RWPE1 (cell line): ENCODE results near the gene UBL4A.

Source experiments
- CTCF ChIA-PET: fragments of 350-600 bp; sonication (Branson Sonifier 250); formaldehyde crosslinking; extraction: SDS; loops from one replicate; lab custom pipeline; 2021; lab: Yijun Ruan, JAX
- POLR2A ChIA-PET: fragments of 400-600 bp; formaldehyde crosslinking; extraction: SDS; loops from one replicate; lab custom pipeline; 2020; ENCODE audit warnings: antibody characterized with exemption; ENCODE audit not compliant: low non-redundant PET; lab: Yijun Ruan, JAX
- DNase-seq: peaks from one replicate; pipeline ENCODE4 v3.0.0; 2012; ENCODE audit warnings: low spot score
- H3K27ac ChIP-seq: fragments of 450-650 bp; 2 replicates; pipeline ENCODE4 v1.5.1; 2017
- CTCF ChIP-seq: fragments of 450-650 bp; conservative IDR thresholded peaks from 2 replicates; pipeline ENCODE4 v1.5.1; 2017; ENCODE audit warnings: low read depth, mild to moderate bottlenecking

The UBL4A gene

DNA sequence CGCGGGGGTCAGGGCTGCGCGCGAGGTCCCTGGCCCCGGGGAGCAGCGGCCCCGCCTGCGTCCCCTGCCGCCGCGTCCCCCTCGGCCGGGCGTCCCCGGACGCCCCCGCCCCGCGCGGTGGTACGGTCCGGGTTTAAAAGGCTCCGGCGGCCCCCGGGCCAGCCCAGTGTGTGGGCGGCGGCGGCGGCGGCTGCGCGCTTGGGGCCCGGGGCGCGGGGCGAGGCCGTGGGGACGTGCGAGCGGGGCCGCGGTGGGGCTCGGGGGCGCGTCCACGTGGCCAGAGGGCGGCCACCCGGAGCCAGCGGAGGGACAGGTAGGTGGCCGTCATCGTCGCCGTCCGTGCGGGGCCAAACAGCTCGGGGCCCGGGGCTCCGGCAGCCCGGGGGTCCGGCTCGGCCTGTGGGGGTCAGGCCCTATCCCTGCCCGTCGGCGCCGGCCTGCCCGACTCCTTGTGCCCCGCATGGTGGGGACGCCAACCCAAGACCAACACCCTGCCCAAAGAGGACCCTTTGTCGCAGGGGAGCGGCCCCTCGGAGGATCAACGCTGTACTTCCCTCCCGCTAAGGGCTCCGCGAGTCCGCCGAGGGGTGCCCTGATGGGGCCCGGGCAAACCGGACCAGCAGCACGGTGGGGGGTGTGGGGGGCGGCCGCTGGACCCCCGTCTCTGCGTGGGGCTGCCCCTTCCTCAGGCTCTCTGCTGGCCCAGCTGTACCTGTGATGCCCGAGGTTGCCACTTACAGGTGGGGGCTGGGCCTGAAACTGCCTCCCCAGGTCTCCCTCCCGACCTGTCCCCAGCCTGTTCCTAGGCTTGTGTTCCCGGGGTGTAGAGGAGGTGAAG, 28.1 kb downstream of the UBL4A start, which contains the start of gene PLXNA3:
Gene PLXNA3, plus strand, starts transcription at position 166 of the 838 bp plus-strand sequence. CDS start 1,903 bp downstream, outside the sequence.
- ChIA-PET POLR2A (interaction anchor here (0.6 kb wide), 1 partner anchor 20 kb away, joined by 3 read pairs; no protein-coding TSS in a partner anchor), CTCF (no interaction called here)

GRCh38 chrX:154457491-154458115, 28.8 kb downstream of the UBL4A start:
- no peak for DNase-seq
- TF ChIP-seq CTCF, result no peak
- peak overlapping the region; percentile 73 for H3K27ac ChIP-seq
- POLR2A ChIA-PET, result interaction anchor here (0.6 kb wide), 1 partner anchor 21 kb away, joined by 3 read pairs; no protein-coding TSS in a partner anchor
- CTCF ChIA-PET, result no interaction called here

More for the DNA sequence above, 28.1 kb downstream of the UBL4A start, which contains the start of gene PLXNA3:
- no peak for TF ChIP-seq CTCF
- peak within 1 kb of the TSS; percentile 73 for H3K27ac ChIP-seq
- peak; percentile 44 for DNase-seq

GRCh38 chrX:154452823-154453222, 33.6 kb downstream of the UBL4A start:
- H3K27ac ChIP-seq, result no peak overlapping the region
- DNase-seq, result no peak
- TF ChIP-seq CTCF, result no peak
- CTCF ChIA-PET, result no interaction called here
- POLR2A ChIA-PET, result no interaction called here

DNA sequence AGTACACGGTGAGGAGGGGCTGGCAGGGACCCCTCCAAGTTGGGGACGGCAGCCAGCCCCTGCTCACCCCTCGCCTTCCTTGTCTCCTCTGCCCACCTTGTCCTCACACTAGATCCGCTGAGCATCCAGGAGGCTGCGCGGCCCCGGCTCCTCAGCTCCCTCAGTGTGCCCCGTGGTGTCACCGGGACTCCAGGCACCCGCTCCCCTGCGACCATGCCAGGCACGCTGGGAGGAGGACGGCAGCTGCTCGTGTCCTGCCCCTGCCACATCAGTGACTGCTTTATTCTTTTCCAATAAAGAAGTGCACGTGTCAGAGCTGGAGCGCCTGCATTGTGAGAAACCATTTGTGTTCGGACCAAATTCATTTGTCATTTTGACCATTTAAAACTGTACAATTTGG, 36.1 kb downstream of the UBL4A start:
- POLR2A ChIA-PET, result no interaction called here
- DNase-seq, result no peak
- no peak for TF ChIP-seq CTCF
- CTCF ChIA-PET, result no interaction called here
- H3K27ac ChIP-seq, result no peak overlapping the region

- TF ChIP-seq CTCF, result no peak
- CTCF ChIA-PET, result no interaction called here
These were observed 36.8 kb downstream of the UBL4A start for GRCh38 chrX:154449618-154450017.

GRCh38 chrX:154448484-154448883, 37.9 kb downstream of the UBL4A start:
- ChIA-PET POLR2A (no interaction called here), CTCF (no interaction called here)
- no peak for DNase-seq
- no peak for TF ChIP-seq CTCF
- H3K27ac ChIP-seq, result no peak overlapping the region

More at GRCh38 chrX:154449618-154450017, 36.8 kb downstream of the UBL4A start:
- POLR2A ChIA-PET, result no interaction called here
- DNase-seq, result no peak
- no peak overlapping the region for H3K27ac ChIP-seq
